DND-41 (cell line): ENCODE data around the gene GREB1.

Experiments used
- EZH2 ChIP-seq: IDR thresholded peaks from 3 replicates; pipeline ENCODE4 v1.6.1; 2012; ENCODE audit warnings: borderline replicate concordance, low read depth, mild to moderate bottlenecking, moderate library complexity, low read length, inconsistent platforms; ENCODE audit not compliant: severe bottlenecking
- TF ChIP-seq, protein P1 (sequence below): IDR thresholded peaks from 2 replicates; pipeline ENCODE4 v1.5.1; 2012; ENCODE audit warnings: borderline replicate concordance, low read length, moderate library complexity, mild to moderate bottlenecking; ENCODE audit not compliant: poor library complexity, severe bottlenecking; ENCODE audit errors: extremely low read depth

- TF ChIP-seq, protein P1, sequence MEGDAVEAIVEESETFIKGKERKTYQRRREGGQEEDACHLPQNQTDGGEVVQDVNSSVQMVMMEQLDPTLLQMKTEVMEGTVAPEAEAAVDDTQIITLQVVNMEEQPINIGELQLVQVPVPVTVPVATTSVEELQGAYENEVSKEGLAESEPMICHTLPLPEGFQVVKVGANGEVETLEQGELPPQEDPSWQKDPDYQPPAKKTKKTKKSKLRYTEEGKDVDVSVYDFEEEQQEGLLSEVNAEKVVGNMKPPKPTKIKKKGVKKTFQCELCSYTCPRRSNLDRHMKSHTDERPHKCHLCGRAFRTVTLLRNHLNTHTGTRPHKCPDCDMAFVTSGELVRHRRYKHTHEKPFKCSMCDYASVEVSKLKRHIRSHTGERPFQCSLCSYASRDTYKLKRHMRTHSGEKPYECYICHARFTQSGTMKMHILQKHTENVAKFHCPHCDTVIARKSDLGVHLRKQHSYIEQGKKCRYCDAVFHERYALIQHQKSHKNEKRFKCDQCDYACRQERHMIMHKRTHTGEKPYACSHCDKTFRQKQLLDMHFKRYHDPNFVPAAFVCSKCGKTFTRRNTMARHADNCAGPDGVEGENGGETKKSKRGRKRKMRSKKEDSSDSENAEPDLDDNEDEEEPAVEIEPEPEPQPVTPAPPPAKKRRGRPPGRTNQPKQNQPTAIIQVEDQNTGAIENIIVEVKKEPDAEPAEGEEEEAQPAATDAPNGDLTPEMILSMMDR = no peak
- no peak for TF ChIP-seq EZH2
Measured at GRCh38 chr2:11513319-11513718, 20.5 kb upstream of the GREB1 start.
